Right lobe of liver (tissue), 6 donors: Measurements from ENCODE around the gene PEF1. TPM values are rescaled to one million over a fixed set of nuclear protein-coding genes. Genes with fewer than 3 reads are reported as not detected.

Source experiments
- ATAC-seq, 4 donors: fragments of 200-7000 bp; cut with Tn5 transposase; one replicate each; pipeline ENCODE4 v1.9.1; 2020; ENCODE audit warnings: mild to moderate bottlenecking in 4 of 4, moderate library complexity in 4 of 4
- DNase-seq, 3 donors: peaks; one replicate each; pipeline ENCODE4 v3.0.0-alpha.2; 2020
- H3K27ac ChIP-seq, 3 donors: fragments of 200-600 bp; one replicate each; pipeline ENCODE4 v1.8.0; 2022
- H3K27me3 ChIP-seq, 2 donors: fragments of 200-600 bp; one replicate each; pipeline ENCODE4 v1.8.0; 2022
- H3K36me3 ChIP-seq, 4 donors: fragments of 200-600 bp; sonication (generic) in 1 of 4; one replicate each; pipeline versions ENCODE4 v1.5.1 to v1.8.0; 2017 to 2022; ENCODE audit warnings: control low read depth in 1 of 4
- H3K4me1 ChIP-seq, 4 donors: fragments of 200-600 bp; sonication (generic) in 1 of 4; one replicate each; pipeline versions ENCODE4 v1.5.1 to v1.8.0; 2017 to 2022; ENCODE audit warnings: control low read depth in 1 of 4
- H3K4me3 ChIP-seq, 3 donors: fragments of 200-600 bp; one replicate each; pipeline ENCODE4 v1.8.0; 2022
- H3K9me3 ChIP-seq, 4 donors: fragments of 200-600 bp; sonication (generic) in 1 of 4; one replicate each; pipeline versions ENCODE4 v1.5.1 to v1.8.0; 2017 to 2022; ENCODE audit warnings: control low read depth in 1 of 4
- CTCF ChIP-seq, 4 donors: fragments of 200-600 bp in 3 of 4; fragments of 450-650 bp in 1 of 4; IDR thresholded peaks; one replicate each; pipeline versions ENCODE4 v1.5.1 to v1.8.0; 2016 to 2022; ENCODE audit warnings: antibody characterized with exemption in 4 of 4, mild to moderate bottlenecking in 2 of 4
- POLR2A ChIP-seq: fragments of 450-650 bp; IDR thresholded peaks from one replicate; pipeline ENCODE4 v1.6.1; 2017; ENCODE audit warnings: antibody characterized with exemption, mild to moderate bottlenecking
- WGBS: methylation state at CpG from one replicate; pipeline ENCODE4 v1.1.6; 2018; ENCODE audit warnings: low coverage, low lambda C conversion rate; ENCODE audit not compliant: insufficient coverage; ENCODE audit errors: missing lambda C conversion rate; 5-methylcytosine and 5-hydroxymethylcytosine counted together
- intact Hi-C, 2 donors: fragments of 100-400 bp; cut with DNase I; formaldehyde crosslinking; loops; one replicate each; pipeline versions ENCODE4 v1.11.2 to v1.14.1; 2022
- total RNA-seq, 6 experiments: library from RNA; depleted of rRNA in 2 of 6; stranded (reverse); fragments of >200 nt in 2 of 6; fragmentation: NEBNext Ultra II Directional in 3 of 6; extraction: Animal tissue kit (Norgen Biotek cat#: 25700) in 3 of 6; gene quantifications; one replicate each; pipeline versions ENCODE4 v1.1.0 to v1.2.4, GENCODE V29; 2016 to 2023
- donor health status: DM: no; HTN: yes; CAD: no.
- donor health status: DM: no; HTN: no; CAD: no.
- donor health status: DM: no; HTN: no; CAD: no.
- donor health status: DM: no; HTN: yes; CAD: no.
- donor health status: DM: no; HTN: yes; CAD: no.

PEF1 gene
- total RNA-seq, 6 experiments from 2014 or later = 23.9 to 47.5 (median 32.5) TPM

DNA sequence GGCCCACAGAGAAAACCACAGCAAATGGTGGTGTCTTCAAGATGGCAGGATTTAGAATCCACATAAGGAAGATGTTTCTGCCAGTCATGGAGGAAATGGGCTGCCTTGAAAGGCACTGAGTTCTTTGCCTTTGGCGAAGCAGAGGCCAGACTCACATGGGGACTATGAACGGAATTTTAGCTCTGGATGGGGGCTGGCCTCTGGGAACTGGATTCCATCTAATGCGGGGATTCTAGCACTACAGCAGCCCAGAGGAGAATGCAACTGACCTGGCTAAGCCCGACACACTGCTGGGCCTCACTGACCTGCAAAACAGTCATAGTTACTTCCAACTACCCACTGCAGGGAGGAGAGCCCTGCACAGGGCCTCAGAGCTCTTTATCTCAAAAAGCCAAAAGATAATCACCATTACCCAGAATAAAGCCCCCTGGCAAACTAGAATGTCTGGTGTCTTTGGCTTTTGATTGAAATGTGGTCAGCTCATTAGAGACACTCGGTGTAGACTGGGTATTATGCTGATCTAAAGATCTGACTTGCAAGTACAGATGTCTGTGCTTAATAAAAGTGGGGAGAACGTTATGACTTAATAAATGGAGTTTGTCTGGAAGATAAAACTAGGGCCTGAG lies 15.6 kb downstream of the PEF1 start:
- Histone ChIP-seq H3K27ac (no peak overlapping the region), H3K4me3 (no peak overlapping the region), H3K4me1 (no peaks in the 10 kb centered on the region), H3K36me3 (peaks cover 0 to 57% (median 17%) of the 10 kb centered on the region in 4 donors), H3K27me3 (no peaks in the 10 kb centered on the region), H3K9me3 (no peaks in the 10 kb centered on the region)
- 88% methylated on average over 2 of the region's 6 CpGs for WGBS
- intact Hi-C loops = no loop called here
- DNase-seq (no peak), ATAC-seq (no peak)
- no peak for TF ChIP-seq POLR2A
- TF ChIP-seq CTCF (IDR thresholded peaks at IDR 0.05) = no peak

GRCh38 chr1:31627930-31628559 lies 16.6 kb downstream of the PEF1 start:
- Histone ChIP-seq H3K9me3 (no peaks in the 10 kb centered on the region), H3K27ac (no peak overlapping the region), H3K36me3 (peaks cover 0 to 54% (median 16%) of the 10 kb centered on the region in 4 donors), H3K27me3 (no peaks in the 10 kb centered on the region), H3K4me1 (no peaks in the 10 kb centered on the region), H3K4me3 (no peak overlapping the region)
- WGBS = 70% methylated on average over 2 of the region's 11 CpGs
- TF ChIP-seq POLR2A = no peak
- no peak for TF ChIP-seq CTCF (IDR thresholded peaks at IDR 0.05)
- ATAC-seq = no peak
- DNase-seq = no peak
- intact Hi-C loops = no loop called here

GRCh38 chr1:31627301-31627929 lies 17.3 kb downstream of the PEF1 start:
- Histone ChIP-seq H3K4me3 (no peak overlapping the region), H3K27ac (no peak overlapping the region), H3K27me3 (no peaks in the 10 kb centered on the region), H3K4me1 (no peaks in the 10 kb centered on the region), H3K36me3 (peaks cover 0 to 48% (median 10%) of the 10 kb centered on the region in 4 donors), H3K9me3 (no peaks in the 10 kb centered on the region)
- intact Hi-C loops = no loop called here
- no peak for TF ChIP-seq CTCF (IDR thresholded peaks at IDR 0.05)
- TF ChIP-seq POLR2A = no peak
- WGBS = 54% methylated on average over 3 of the region's 13 CpGs
- no peak for ATAC-seq
- no peak for DNase-seq

- ATAC-seq (no peak), DNase-seq (no peak)
- intact Hi-C loops = no loop called here
- no peaks in the 10 kb centered on the region for H3K27me3 ChIP-seq
- no peaks in the 10 kb centered on the region for H3K4me1 ChIP-seq
- H3K9me3 ChIP-seq = no peaks in the 10 kb centered on the region
- no peak for TF ChIP-seq POLR2A
- TF ChIP-seq CTCF (IDR thresholded peaks at IDR 0.05) = no peak
- H3K36me3 ChIP-seq = peaks cover 0 to 40% (median 5%) of the 10 kb centered on the region in 4 donors
- no peak overlapping the region for H3K4me3 ChIP-seq
- 69% methylated on average over 6 of the region's 23 CpGs for WGBS
- H3K27ac ChIP-seq = no peak overlapping the region
Observed at GRCh38 chr1:31626223-31627207, 18.2 kb downstream of the PEF1 start.
